GM12872 (cell line): ENCODE data around the gene CD300A.
A peak's percentile ranks its signal among the peaks of the same experiment; 100 is the strongest.

Source experiments
- TF ChIP-seq, protein P1 (sequence below): IDR thresholded peaks from 3 replicates; pipeline ENCODE4 v1.5.1; 2011; ENCODE audit warnings: low read depth, mild to moderate bottlenecking, low read length, moderate library complexity; ENCODE audit not compliant: insufficient read depth

Gene CD300A

DNA sequence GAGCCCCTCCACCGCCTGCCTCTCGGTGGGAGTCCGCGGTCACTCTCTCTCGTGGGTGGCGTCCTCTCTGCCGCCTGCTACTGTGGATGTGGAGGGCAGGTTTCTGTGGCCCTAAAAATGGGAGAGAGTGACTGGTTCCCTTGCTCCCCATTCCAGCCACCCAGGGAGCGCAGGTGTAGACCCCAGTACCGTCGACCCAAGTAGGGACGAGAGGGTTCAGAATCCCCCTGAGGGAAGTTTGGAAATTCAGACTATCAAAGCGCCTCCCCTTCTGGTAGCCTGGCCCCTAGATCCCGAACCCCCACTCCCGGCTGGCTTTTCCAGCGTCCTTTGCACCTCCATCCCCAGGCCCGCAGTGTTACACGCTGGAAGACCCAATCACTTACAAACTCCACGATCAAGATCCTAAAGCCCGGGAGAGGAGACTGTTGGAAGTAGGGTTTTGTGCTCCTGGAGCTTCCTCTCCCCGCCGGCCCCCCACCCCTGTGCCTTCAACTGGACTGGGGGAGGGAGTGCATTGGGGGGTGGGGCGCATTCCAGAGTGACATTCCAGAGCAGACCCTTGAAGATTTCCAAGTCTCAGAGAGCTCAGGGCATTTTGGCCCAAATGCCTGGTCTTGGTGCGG is 33.6 kb upstream of the CD300A start:
- TF ChIP-seq, protein P1, sequence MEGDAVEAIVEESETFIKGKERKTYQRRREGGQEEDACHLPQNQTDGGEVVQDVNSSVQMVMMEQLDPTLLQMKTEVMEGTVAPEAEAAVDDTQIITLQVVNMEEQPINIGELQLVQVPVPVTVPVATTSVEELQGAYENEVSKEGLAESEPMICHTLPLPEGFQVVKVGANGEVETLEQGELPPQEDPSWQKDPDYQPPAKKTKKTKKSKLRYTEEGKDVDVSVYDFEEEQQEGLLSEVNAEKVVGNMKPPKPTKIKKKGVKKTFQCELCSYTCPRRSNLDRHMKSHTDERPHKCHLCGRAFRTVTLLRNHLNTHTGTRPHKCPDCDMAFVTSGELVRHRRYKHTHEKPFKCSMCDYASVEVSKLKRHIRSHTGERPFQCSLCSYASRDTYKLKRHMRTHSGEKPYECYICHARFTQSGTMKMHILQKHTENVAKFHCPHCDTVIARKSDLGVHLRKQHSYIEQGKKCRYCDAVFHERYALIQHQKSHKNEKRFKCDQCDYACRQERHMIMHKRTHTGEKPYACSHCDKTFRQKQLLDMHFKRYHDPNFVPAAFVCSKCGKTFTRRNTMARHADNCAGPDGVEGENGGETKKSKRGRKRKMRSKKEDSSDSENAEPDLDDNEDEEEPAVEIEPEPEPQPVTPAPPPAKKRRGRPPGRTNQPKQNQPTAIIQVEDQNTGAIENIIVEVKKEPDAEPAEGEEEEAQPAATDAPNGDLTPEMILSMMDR = no peak

DNA sequence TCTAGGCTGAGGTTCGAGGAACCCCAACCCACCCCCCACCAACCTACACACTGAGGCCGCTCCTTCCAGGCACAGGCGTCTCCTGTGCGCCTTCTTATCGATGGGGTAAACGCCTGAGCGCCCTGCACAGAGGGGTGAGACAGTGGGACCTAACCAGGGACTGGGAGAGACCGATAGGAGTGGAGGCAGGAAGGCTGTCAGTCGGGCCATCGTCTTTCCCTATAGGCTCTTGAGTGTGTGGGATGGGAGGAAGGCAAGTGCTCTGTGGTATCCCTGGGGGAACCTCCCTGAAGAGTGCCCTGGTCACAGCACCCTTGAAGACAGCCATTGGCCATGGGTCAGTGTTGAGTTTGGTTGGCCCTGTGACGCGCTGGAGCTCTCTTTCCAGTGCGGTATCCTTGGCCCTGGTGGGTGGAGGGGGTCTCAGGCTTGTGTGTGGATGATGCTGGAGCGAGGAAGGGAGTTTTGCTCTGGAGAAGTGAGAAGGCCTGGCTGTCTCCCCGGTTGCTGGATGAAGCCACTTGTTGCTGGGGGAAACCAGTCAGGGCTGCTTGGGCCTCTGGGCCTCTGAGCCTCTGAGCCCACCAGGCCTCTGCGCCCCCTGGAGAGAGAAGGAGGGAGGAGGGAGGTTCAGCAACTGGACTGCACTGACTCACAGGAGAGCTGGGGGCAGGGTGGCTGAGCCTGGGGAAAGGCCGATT is 32.9 kb upstream of the CD300A start:
- TF ChIP-seq, protein P1 = no peak

DNA sequence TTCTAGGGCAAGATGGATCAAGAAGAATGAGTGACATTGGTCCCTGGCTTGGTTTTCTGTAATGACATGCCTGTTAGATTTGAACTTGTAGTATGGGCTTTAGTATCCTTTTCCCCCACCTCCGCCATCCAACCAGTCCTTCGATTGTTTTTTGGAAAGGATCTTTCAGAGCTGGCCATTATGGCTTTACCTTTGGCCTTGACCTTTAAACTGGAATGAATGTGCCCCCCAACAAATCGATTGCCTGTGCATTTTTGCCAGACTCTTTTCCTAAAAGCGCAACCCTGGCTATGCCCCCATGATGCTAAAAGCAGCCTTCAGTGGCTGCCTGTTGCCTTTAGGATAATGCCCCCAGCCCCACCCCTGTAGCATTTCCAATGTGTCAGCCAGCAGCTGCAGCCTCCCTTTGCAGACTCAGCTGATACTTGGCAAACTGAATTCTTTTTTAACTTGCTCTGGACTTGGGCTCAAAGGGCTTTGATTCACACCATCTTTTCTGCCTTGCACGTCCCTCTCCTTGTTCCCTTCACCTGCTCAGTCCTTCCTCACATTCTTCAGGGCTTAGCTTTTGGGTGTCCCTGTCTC is 30.6 kb upstream of the CD300A start:
- TF ChIP-seq, protein P1 = no peak

DNA sequence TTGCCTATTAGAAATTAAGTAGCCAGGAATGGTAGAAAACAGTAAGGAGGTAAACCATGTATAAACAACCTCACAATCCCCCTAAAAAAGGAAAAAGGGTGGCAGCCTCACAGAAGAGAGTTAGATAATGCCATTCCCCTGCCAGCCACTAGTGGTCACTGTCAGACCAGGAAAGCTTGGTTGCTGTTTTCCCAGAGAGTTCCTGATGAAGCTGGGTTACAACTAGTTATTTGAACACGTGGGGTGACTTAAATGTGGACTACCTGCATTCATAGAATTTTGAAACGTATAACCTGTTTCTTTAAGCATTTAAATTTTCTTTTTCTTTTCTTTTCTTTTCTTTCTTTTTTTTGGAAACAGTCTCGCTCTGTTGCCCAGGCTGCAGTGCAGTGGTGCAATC is 28.7 kb upstream of the CD300A start:
- TF ChIP-seq, protein P1 = peak; percentile 81

DNA sequence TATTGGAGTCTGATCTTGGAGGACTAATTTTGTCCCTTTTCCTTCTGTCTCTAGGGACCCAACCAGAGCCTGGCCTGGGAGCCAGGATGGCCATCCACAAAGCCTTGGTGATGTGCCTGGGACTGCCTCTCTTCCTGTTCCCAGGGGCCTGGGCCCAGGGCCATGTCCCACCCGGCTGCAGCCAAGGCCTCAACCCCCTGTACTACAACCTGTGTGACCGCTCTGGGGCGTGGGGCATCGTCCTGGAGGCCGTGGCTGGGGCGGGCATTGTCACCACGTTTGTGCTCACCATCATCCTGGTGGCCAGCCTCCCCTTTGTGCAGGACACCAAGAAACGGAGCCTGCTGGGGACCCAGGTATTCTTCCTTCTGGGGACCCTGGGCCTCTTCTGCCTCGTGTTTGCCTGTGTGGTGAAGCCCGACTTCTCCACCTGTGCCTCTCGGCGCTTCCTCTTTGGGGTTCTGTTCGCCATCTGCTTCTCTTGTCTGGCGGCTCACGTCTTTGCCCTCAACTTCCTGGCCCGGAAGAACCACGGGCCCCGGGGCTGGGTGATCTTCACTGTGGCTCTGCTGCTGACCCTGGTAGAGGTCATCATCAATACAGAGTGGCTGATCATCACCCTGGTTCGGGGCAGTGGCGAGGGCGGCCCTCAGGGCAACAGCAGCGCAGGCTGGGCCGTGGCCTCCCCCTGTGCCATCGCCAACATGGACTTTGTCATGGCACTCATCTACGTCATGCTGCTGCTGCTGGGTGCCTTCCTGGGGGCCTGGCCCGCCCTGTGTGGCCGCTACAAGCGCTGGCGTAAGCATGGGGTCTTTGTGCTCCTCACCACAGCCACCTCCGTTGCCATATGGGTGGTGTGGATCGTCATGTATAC is 26.5 kb upstream of the CD300A start:
- TF ChIP-seq, protein P1 = no peak

DNA sequence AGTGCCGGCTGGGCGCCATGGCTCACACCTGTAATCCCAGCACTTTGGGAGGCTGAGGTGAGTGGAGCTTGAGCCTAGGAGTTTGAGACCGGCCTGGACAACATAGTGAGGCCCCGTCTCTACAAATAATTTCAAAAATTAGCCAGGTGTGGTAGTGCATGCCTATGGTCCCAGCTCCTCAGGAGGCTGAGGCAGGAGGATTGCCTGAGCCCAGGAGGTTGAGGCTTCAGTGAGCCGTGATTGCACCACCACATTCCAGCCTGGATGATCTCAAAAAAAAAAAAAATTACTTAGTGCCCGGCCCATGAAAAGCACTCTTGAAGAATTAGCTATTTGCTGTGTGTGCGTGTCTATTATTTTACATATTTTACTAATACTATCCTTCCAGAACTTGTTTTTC is 24.9 kb upstream of the CD300A start:
- TF ChIP-seq, protein P1 = no peak

DNA sequence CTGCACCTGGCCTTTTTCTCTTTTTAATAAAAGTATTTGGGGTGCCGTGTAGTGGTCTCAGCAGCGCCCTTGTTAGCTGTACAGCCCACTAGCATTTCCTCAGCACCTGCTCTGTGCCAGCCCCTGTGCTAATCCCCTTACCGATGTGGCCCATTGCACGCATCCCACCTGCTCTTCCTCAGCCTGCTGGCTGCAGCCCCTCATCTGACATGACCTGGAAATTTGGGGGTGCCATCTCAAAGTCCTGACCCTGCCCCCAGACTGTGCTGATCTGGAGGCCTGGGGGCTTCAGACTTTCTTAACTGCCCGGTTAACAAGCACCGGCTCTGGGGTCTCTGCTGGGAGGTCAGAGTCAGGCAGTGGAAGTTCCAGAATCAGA is 24.2 kb upstream of the CD300A start:
- TF ChIP-seq, protein P1 = no peak
